ENCODE measurements around the gene DCPS.

DNA sequence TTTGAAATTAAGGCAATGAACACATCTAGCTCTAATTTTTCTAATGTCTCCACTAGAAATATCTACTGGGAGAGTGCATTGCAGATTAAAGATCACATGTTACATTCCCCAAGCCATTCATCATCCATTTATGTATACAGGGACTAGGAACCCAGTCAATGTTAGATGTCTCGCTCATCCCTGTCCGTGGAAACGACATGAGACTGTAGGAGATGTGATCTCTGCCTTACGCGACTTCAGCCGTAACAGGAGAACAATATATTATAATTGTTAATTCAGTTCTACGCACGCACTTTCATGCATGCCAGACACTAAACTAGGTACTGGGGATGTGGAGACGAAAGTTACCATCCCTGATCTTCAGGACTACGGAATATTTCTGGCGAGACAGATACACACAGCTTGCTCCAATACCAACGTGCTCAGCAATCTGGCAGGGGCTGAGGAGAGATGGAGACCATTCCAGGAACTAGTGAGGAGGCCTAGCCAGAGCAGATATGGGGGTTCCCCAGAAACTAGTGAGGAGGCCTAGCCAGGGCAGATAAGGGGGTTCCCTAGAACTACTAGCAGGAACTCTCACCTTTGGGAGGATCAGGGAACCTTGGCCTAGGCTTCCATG is 706 bp downstream of the DCPS start:
- TF ChIP-seq EZH2 (IDR thresholded peaks at IDR 0.05; ENCODE audit: insufficient read depth, low read length) = no peak
- TF ChIP-seq, protein P1, sequence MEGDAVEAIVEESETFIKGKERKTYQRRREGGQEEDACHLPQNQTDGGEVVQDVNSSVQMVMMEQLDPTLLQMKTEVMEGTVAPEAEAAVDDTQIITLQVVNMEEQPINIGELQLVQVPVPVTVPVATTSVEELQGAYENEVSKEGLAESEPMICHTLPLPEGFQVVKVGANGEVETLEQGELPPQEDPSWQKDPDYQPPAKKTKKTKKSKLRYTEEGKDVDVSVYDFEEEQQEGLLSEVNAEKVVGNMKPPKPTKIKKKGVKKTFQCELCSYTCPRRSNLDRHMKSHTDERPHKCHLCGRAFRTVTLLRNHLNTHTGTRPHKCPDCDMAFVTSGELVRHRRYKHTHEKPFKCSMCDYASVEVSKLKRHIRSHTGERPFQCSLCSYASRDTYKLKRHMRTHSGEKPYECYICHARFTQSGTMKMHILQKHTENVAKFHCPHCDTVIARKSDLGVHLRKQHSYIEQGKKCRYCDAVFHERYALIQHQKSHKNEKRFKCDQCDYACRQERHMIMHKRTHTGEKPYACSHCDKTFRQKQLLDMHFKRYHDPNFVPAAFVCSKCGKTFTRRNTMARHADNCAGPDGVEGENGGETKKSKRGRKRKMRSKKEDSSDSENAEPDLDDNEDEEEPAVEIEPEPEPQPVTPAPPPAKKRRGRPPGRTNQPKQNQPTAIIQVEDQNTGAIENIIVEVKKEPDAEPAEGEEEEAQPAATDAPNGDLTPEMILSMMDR (IDR thresholded peaks at IDR 0.05; ENCODE audit: insufficient read depth, low read depth, low read length) = no peak

Measured in astrocyte (in vitro differentiated cells and primary cell).